ENCODE results near the gene FAM131B. TPM values are rescaled to one million over a fixed set of nuclear protein-coding genes. Genes with fewer than 3 reads are reported as not detected.

Gene FAM131B
- total and polyA plus RNA-seq, 2 of the 8 experiments (the other 6 are each of a cell fraction or from before 2014, with no cell fraction given): 23.1 to 38.2 TPM

DNA sequence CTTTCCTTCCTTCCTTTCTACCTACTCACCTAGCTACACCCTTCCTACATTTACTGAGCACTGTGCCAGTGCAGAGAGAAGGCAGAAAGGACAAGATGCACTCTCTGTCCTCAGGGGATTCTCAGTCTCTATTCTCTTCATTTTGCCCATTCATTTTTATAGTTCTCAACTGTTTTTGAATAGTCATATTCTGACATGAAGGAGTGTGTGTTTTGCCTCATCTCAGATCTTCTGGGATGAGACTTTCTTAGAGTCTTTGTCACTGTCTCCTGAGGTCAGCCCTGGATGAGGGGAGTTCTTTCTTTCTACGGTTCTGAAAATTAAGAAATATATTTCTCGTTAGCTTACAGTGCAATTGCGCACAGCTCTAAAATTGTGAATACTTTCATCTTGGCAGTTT, 25.3 kb downstream of the FAM131B start:
- DNase-seq (ENCODE audit: low read depth in 1 of 2, low spot score in 2 of 2) (no peak), FAIRE-seq (no peak)
- H2BK120ac ChIP-seq (replicated peaks; ENCODE audit: low read depth, low read length): no peak overlapping the region
- ChIA-PET POLR2A (ENCODE audit: partially characterized antibody) (interaction anchor here (1.0 to 1.9 kb wide), 4 partner anchors 8 to 69 kb away, joined by 3 to 5 read pairs (median 4); no protein-coding TSS in a partner anchor), CTCF (ENCODE audit: partially characterized antibody) (interaction anchor here (0.7 to 4.0 kb wide), 13 partner anchors 8 to 97 kb away, joined by 3 to 26 read pairs (median 4); partner anchors contain the start of gene CLCN1)
- no peak overlapping the region for H2AK5ac ChIP-seq (ENCODE audit: low read depth, low read length)
- no peaks in the 10 kb centered on the region for H4K20me1 ChIP-seq (replicated peaks in 1 of 2; ENCODE audit: control insufficient read depth in 1 of 2, insufficient read depth in 2 of 2, low read length in 2 of 2)
- no peak overlapping the region for H4K8ac ChIP-seq (ENCODE audit: extremely low read depth, insufficient read depth, low read length)
- no peak overlapping the region for H3K27ac ChIP-seq (ENCODE audit: low read depth, low read length)
- no peaks in the 10 kb centered on the region for H3K9me3 ChIP-seq (ENCODE audit: insufficient read depth in 2 of 2, low read depth in 1 of 2, low read length in 1 of 2)
- no peak for TF ChIP-seq SIN3A (conservative IDR thresholded peaks at IDR 0.05 in 1 of 2, IDR thresholded peaks at IDR 0.05 in 1 of 2; ENCODE audit: low read depth in 1 of 2, low read length in 2 of 2)
- TF ChIP-seq CHD2 (IDR thresholded peaks at IDR 0.05; ENCODE audit: low read length): no peak
- no peak for TF ChIP-seq RAD21 (IDR thresholded peaks at IDR 0.05 in 1 of 2, conservative IDR thresholded peaks at IDR 0.05 in 1 of 2; ENCODE audit: low read depth in 2 of 2, low read length in 2 of 2)
- no peak for TF ChIP-seq TAF1 (IDR thresholded peaks at IDR 0.05; ENCODE audit: low read depth, low read length)
- no peak for TF ChIP-seq POU5F1 (IDR thresholded peaks at IDR 0.05; ENCODE audit: low read depth, low read length)
- TF ChIP-seq SP1 (IDR thresholded peaks at IDR 0.05; ENCODE audit: low read depth, low read length): no peak
- TF ChIP-seq KDM1A (IDR thresholded peaks at IDR 0.05; ENCODE audit: borderline replicate concordance, low read length): no peak
- TF ChIP-seq YY1 (IDR thresholded peaks at IDR 0.05; ENCODE audit: low read depth, low read length): no peak
- TF ChIP-seq CEBPB (IDR thresholded peaks at IDR 0.05; ENCODE audit: low read depth, low read length): no peak
- TF ChIP-seq EZH2 (IDR thresholded peaks at IDR 0.05; ENCODE audit: low read depth, low read length, severe bottlenecking): no peak
- no peak for TF ChIP-seq RXRA (IDR thresholded peaks at IDR 0.05; ENCODE audit: insufficient read depth, low read depth, low read length)
- no peak overlapping the region for H2BK20ac ChIP-seq (ENCODE audit: low read length)
- 89% methylated on average over 3 of the region's 3 CpGs; no CpG with 5 or more reads in 1 of the 2 experiments for WGBS, 2 experiments (ENCODE audit: extremely low coverage in 1 of 2, insufficient coverage in 1 of 2, insufficient read length in 1 of 2, insufficient replicate concordance in 2 of 2, low coverage in 1 of 2, low lambda C conversion rate in 2 of 2, missing lambda C conversion rate in 1 of 2)
- no peaks in the 10 kb centered on the region for H3K23me2 ChIP-seq (ENCODE audit: low read depth, low read length)
- H3K79me2 ChIP-seq (ENCODE audit: control insufficient read depth in 1 of 2, insufficient read depth in 2 of 2, low read length in 2 of 2): no peaks in the 10 kb centered on the region
- H2BK12ac ChIP-seq (ENCODE audit: low read depth, low read length): no peak overlapping the region
- H2BK15ac ChIP-seq (ENCODE audit: low read length): no peak overlapping the region
- no peak overlapping the region for H3K56ac ChIP-seq (replicated peaks; ENCODE audit: insufficient read length, low read depth, low read length)
- no peak overlapping the region for H2BK5ac ChIP-seq (ENCODE audit: low read depth, low read length)
- no peaks in the 10 kb centered on the region for H3K27me3 ChIP-seq (replicated peaks in 1 of 4; ENCODE audit: control insufficient read depth in 3 of 4, extremely low read depth in 1 of 4, insufficient read depth in 3 of 4, low read length in 3 of 4)
- no peak overlapping the region for H4K5ac ChIP-seq (ENCODE audit: insufficient read length, low read depth, low read length)
- no peak overlapping the region for H3K4ac ChIP-seq (replicated peaks; ENCODE audit: insufficient read length, low read depth, low read length)
- no peak overlapping the region for H2AFZ ChIP-seq (ENCODE audit: low read length)
- H3K4me3 ChIP-seq (ENCODE audit: extremely low read depth in 1 of 4, insufficient read depth in 2 of 4, low read depth in 3 of 4, low read length in 4 of 4): no peak overlapping the region
- H3K23ac ChIP-seq (ENCODE audit: insufficient read length): no peak overlapping the region
- no peak overlapping the region for H3K9ac ChIP-seq (replicated peaks in 1 of 4; ENCODE audit: extremely low read depth in 1 of 4, low read depth in 3 of 4, low read length in 3 of 4)
- no peaks in the 10 kb centered on the region for H3K4me1 ChIP-seq (replicated peaks in 1 of 4; ENCODE audit: control insufficient read depth in 3 of 4, insufficient read depth in 4 of 4, low read length in 3 of 4)
- H3K18ac ChIP-seq (ENCODE audit: extremely low read depth, low read length): no peak overlapping the region
- H4K91ac ChIP-seq (replicated peaks; ENCODE audit: insufficient read length, low read length): no peak overlapping the region
- H3K4me2 ChIP-seq (ENCODE audit: insufficient read depth in 1 of 2, low read depth in 2 of 2, low read length in 2 of 2): no peak overlapping the region
- H3K36me3 ChIP-seq (ENCODE audit: control insufficient read depth in 2 of 4, insufficient read depth in 4 of 4, low read length in 3 of 4): no peaks in the 10 kb centered on the region
- H3K79me1 ChIP-seq (ENCODE audit: low read depth, low read length): no peaks in the 10 kb centered on the region
- no peak overlapping the region for H3K14ac ChIP-seq (ENCODE audit: insufficient read length)
